PC-9 (cell line): ENCODE measurements around the gene RBM10.

Source experiments
- CTCF ChIP-seq: fragments of 200-600 bp; sonication (generic); conservative IDR thresholded peaks from 2 replicates; pipeline ENCODE4 v1.6.1; 2017; ENCODE audit warnings: mixed run types, antibody characterized with exemption, mild to moderate bottlenecking, moderate library complexity
- EZH2 ChIP-seq: fragments of 200-600 bp; sonication (generic); IDR thresholded peaks from 2 replicates; pipeline ENCODE4 v1.8.0; 2017; ENCODE audit warnings: antibody characterized with exemption, low read depth

DNA sequence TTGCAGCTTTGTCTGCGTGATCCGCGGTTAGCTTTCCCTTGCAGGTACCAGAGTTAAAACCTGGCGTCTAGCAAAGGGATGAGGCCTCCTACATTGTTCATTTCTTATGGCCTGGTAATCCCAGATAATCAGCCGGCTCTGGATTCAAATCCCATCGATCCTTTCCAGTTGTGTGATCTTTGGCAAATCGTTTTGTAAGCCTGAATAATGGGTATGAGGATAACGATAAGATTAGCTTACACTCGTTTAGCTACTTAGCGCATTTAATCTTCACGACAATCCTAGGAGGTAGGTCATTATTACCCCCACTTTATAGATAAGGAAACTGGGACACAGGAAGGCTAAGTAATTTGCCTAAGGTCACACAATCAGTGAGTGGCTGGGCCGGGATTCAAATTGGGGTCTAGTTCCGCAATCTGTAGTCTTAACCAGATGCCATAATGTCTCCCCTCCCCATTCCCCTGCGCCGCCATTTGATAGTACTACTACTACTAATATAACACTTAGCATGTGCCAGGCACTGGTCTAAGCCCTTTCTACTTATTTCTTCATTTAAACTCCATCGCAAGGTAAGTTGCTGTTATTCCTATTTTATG, 46.9 kb downstream of the RBM10 start:
- TF ChIP-seq CTCF (no peak), EZH2 (no peak)
